ENCODE data around the gene TTC34. TPM values are rescaled to one million over a fixed set of nuclear protein-coding genes. Genes with fewer than 3 reads are reported as not detected.

The TTC34 gene
- total RNA-seq, 1 experiment from 2014 or later = 0.92 TPM

GRCh38 chr1:2783435-2784397, 17.8 kb downstream of the TTC34 start:
- no peak for DNase-seq
- Histone ChIP-seq H2BK5ac (ENCODE audit: insufficient read length, low read length) (no peak overlapping the region), H4K5ac (ENCODE audit: insufficient read length, low read depth, low read length) (no peak overlapping the region), H2BK20ac (ENCODE audit: low read depth, low read length, poor library complexity, severe bottlenecking) (no peak overlapping the region), H3T11ph (ENCODE audit: low read length) (no peak overlapping the region), H3K9ac (ENCODE audit: extremely low read depth, insufficient read length, low read length) (no peak overlapping the region), H3K9me3 (ENCODE audit: control insufficient read depth, low read depth, low read length) (peaks cover 87% of the 10 kb centered on the region), H3K14ac (ENCODE audit: insufficient read depth, low read length) (no peak overlapping the region), H2BK120ac (ENCODE audit: low read depth, low read length, poor library complexity, severe bottlenecking) (no peak overlapping the region), H3K23ac (ENCODE audit: insufficient read length, low read depth, low read length) (no peak overlapping the region), H3K79me2 (ENCODE audit: insufficient read depth, low read length) (no peaks in the 10 kb centered on the region), H3K27ac (ENCODE audit: insufficient read length, low read depth, low read length) (no peak overlapping the region), H2BK12ac (ENCODE audit: insufficient read length, low read depth, low read length) (no peak overlapping the region), H2BK15ac (ENCODE audit: low read depth, low read length) (no peak overlapping the region), H3K4me1 (ENCODE audit: insufficient read depth, low read length) (no peaks in the 10 kb centered on the region), H4K8ac (replicated peaks; ENCODE audit: insufficient read length, low read depth, low read length) (no peak overlapping the region), H3K23me2 (ENCODE audit: insufficient read length, low read depth, low read length, poor library complexity, severe bottlenecking) (no peaks in the 10 kb centered on the region), H3K4ac (ENCODE audit: low read depth, low read length) (no peak overlapping the region), H3K27me3 (ENCODE audit: insufficient read depth, low read length) (no peaks in the 10 kb centered on the region), H4K20me1 (ENCODE audit: control insufficient read depth, insufficient read depth, insufficient read length) (no peaks in the 10 kb centered on the region), H3K56ac (ENCODE audit: insufficient read length, low read depth, low read length) (no peak overlapping the region), H3K4me2 (ENCODE audit: insufficient read depth, insufficient read length, low read length) (no peak overlapping the region), H4K91ac (ENCODE audit: insufficient read length, low read depth, low read length) (no peak overlapping the region), H3K18ac (ENCODE audit: insufficient read length, low read depth, low read length) (no peak overlapping the region), H2AFZ (ENCODE audit: low read length) (no peak overlapping the region), H2AK5ac (ENCODE audit: insufficient read length, low read length) (no peak overlapping the region), H3K79me1 (ENCODE audit: insufficient read depth, low read depth, low read length, poor library complexity, severe bottlenecking) (no peaks in the 10 kb centered on the region)
- no peak for TF ChIP-seq CTCF (conservative IDR thresholded peaks at IDR 0.05)
- no peak overlapping the region for H3K4me3 Mint-ChIP-seq
- H3K9me3 Mint-ChIP-seq = peaks cover 37 to 91% of the 10 kb centered on the region in 2 experiments
- H3K27me3 Mint-ChIP-seq (ENCODE audit: low read depth) = no peaks in the 10 kb centered on the region; the same call in none of the 2 replicates
- H3K27ac Mint-ChIP-seq = no peak overlapping the region; a peak in 1 of 7 replicates
- peaks cover 0 to 36% (median 5%) of the 10 kb centered on the region in 3 experiments; a peak in 4 of 7 replicates for H3K36me3 Mint-ChIP-seq (ENCODE audit: insufficient read depth in 1 of 3, low read depth in 3 of 3)
- no peaks in the 10 kb centered on the region; a peak in 1 of 4 replicates for H3K4me1 Mint-ChIP-seq
- WGBS (ENCODE audit: extremely low coverage, insufficient read length, low lambda C conversion rate) = no CpG with 5 or more reads among the region's 30 CpGs

All from H9 (cell line).